Neuron (in vitro differentiated cells): ENCODE results near the gene S100A3.

Source experiments
- H2AFZ ChIP-seq: one replicate; pipeline ENCODE4 v1.6.1; 2013; ENCODE audit warnings: low read depth, mild to moderate bottlenecking, inconsistent platforms, low read length, moderate library complexity
- H3K27me3 ChIP-seq: one replicate; pipeline ENCODE4 v1.6.1; 2013; ENCODE audit warnings: low read length; ENCODE audit not compliant: insufficient read depth
- H3K36me3 ChIP-seq: one replicate; pipeline ENCODE4 v1.6.1; 2013; ENCODE audit warnings: low read length; ENCODE audit not compliant: insufficient read depth
- H3K4me1 ChIP-seq: one replicate; pipeline ENCODE4 v1.6.1; 2013; ENCODE audit warnings: low read length; ENCODE audit not compliant: insufficient read depth
- H3K4me3 ChIP-seq: 2 replicates; pipeline ENCODE4 v1.5.1; 2013; ENCODE audit warnings: mild to moderate bottlenecking, low read length, moderate library complexity
- H3K9me3 ChIP-seq: one replicate; pipeline ENCODE4 v1.6.1; 2013; ENCODE audit warnings: low read length

S100A3 gene

GRCh38 chr1:153519242-153519641, 29.8 kb downstream of the S100A3 start:
- no peaks in the 10 kb centered on the region for H3K36me3 ChIP-seq
- no peaks in the 10 kb centered on the region for H3K27me3 ChIP-seq
- H3K4me1 ChIP-seq, result no peaks in the 10 kb centered on the region
- H3K4me3 ChIP-seq, result no peak overlapping the region
- no peak overlapping the region for H2AFZ ChIP-seq
- no peaks in the 10 kb centered on the region for H3K9me3 ChIP-seq

GRCh38 chr1:153515504-153516394, 33.3 kb downstream of the S100A3 start:
- H3K9me3 ChIP-seq, result no peaks in the 10 kb centered on the region
- no peak overlapping the region for H3K4me3 ChIP-seq
- no peaks in the 10 kb centered on the region for H3K36me3 ChIP-seq
- no peak overlapping the region for H2AFZ ChIP-seq
- H3K27me3 ChIP-seq, result peaks cover 3% of the 10 kb centered on the region
- no peaks in the 10 kb centered on the region for H3K4me1 ChIP-seq

- no peak overlapping the region for H2AFZ ChIP-seq
- no peaks in the 10 kb centered on the region for H3K4me1 ChIP-seq
- H3K27me3 ChIP-seq, result peaks cover 3% of the 10 kb centered on the region
- no peaks in the 10 kb centered on the region for H3K36me3 ChIP-seq
- H3K9me3 ChIP-seq, result no peaks in the 10 kb centered on the region
- no peak overlapping the region for H3K4me3 ChIP-seq
These were observed 35.4 kb downstream of the S100A3 start for GRCh38 chr1:153513666-153514065.

- no peak overlapping the region for H3K4me3 ChIP-seq
- peaks cover 3% of the 10 kb centered on the region for H3K27me3 ChIP-seq
- no peaks in the 10 kb centered on the region for H3K9me3 ChIP-seq
- no peak overlapping the region for H2AFZ ChIP-seq
- no peaks in the 10 kb centered on the region for H3K36me3 ChIP-seq
- H3K4me1 ChIP-seq, result no peaks in the 10 kb centered on the region
These were observed 36.0 kb downstream of the S100A3 start for GRCh38 chr1:153513023-153513422.

- H3K36me3 ChIP-seq, result no peaks in the 10 kb centered on the region
- H2AFZ ChIP-seq, result no peak overlapping the region
- no peak overlapping the region for H3K4me3 ChIP-seq
- no peaks in the 10 kb centered on the region for H3K9me3 ChIP-seq
- no peaks in the 10 kb centered on the region for H3K4me1 ChIP-seq
- H3K27me3 ChIP-seq, result peaks cover 5% of the 10 kb centered on the region
These were observed 38.1 kb downstream of the S100A3 start for GRCh38 chr1:153510984-153511410.

GRCh38 chr1:153509729-153510354, 39.2 kb downstream of the S100A3 start:
- no peaks in the 10 kb centered on the region for H3K36me3 ChIP-seq
- no peaks in the 10 kb centered on the region for H3K4me1 ChIP-seq
- no peak overlapping the region for H3K4me3 ChIP-seq
- no peaks in the 10 kb centered on the region for H3K9me3 ChIP-seq
- H2AFZ ChIP-seq, result no peak overlapping the region
- H3K27me3 ChIP-seq, result peaks cover 5% of the 10 kb centered on the region

GRCh38 chr1:153509036-153509435, 40.0 kb downstream of the S100A3 start:
- Histone ChIP-seq H3K27me3 (peaks cover 5% of the 10 kb centered on the region), H3K36me3 (no peaks in the 10 kb centered on the region), H3K4me3 (no peak overlapping the region), H3K9me3 (no peaks in the 10 kb centered on the region), H2AFZ (no peak overlapping the region), H3K4me1 (no peaks in the 10 kb centered on the region)

- Histone ChIP-seq H3K4me1 (no peaks in the 10 kb centered on the region), H3K36me3 (no peaks in the 10 kb centered on the region), H3K27me3 (peaks cover 5% of the 10 kb centered on the region), H2AFZ (no peak overlapping the region), H3K9me3 (no peaks in the 10 kb centered on the region), H3K4me3 (no peak overlapping the region)
These were observed 41.0 kb downstream of the S100A3 start for GRCh38 chr1:153507926-153508583.

GRCh38 chr1:153506831-153507413, 42.1 kb downstream of the S100A3 start:
- H3K4me1 ChIP-seq, result no peaks in the 10 kb centered on the region
- H2AFZ ChIP-seq, result no peak overlapping the region
- no peak overlapping the region for H3K4me3 ChIP-seq
- no peaks in the 10 kb centered on the region for H3K36me3 ChIP-seq
- H3K27me3 ChIP-seq, result peaks cover 2% of the 10 kb centered on the region
- no peaks in the 10 kb centered on the region for H3K9me3 ChIP-seq

- Histone ChIP-seq H2AFZ (no peak overlapping the region), H3K4me1 (no peaks in the 10 kb centered on the region), H3K27me3 (peaks cover 2% of the 10 kb centered on the region), H3K36me3 (no peaks in the 10 kb centered on the region), H3K4me3 (no peak overlapping the region), H3K9me3 (no peaks in the 10 kb centered on the region)
These were observed 42.7 kb downstream of the S100A3 start for GRCh38 chr1:153506386-153506785.

GRCh38 chr1:153505576-153505975, 43.5 kb downstream of the S100A3 start:
- no peaks in the 10 kb centered on the region for H3K4me1 ChIP-seq
- no peaks in the 10 kb centered on the region for H3K9me3 ChIP-seq
- H2AFZ ChIP-seq, result no peak overlapping the region
- no peak overlapping the region for H3K4me3 ChIP-seq
- peaks cover 2% of the 10 kb centered on the region for H3K27me3 ChIP-seq
- H3K36me3 ChIP-seq, result no peaks in the 10 kb centered on the region

GRCh38 chr1:153503766-153504165, 45.3 kb downstream of the S100A3 start:
- Histone ChIP-seq H3K4me1 (no peaks in the 10 kb centered on the region), H3K27me3 (peaks cover 9% of the 10 kb centered on the region), H2AFZ (no peak overlapping the region), H3K36me3 (no peaks in the 10 kb centered on the region), H3K4me3 (no peak overlapping the region), H3K9me3 (no peaks in the 10 kb centered on the region)

- H3K27me3 ChIP-seq, result peaks cover 6% of the 10 kb centered on the region
These were observed 50.3 kb downstream of the S100A3 start for GRCh38 chr1:153498746-153499145.

More at GRCh38 chr1:153498746-153499145, 50.3 kb downstream of the S100A3 start:
- H2AFZ ChIP-seq, result no peak overlapping the region
- H3K9me3 ChIP-seq, result no peaks in the 10 kb centered on the region
- peaks cover 1% of the 10 kb centered on the region for H3K4me1 ChIP-seq
- no peaks in the 10 kb centered on the region for H3K36me3 ChIP-seq
- H3K4me3 ChIP-seq, result no peak overlapping the region
